Gastrocnemius medialis (tissue), 4 donors: ENCODE measurements around the gene RCAN3.

Source experiments
- POLR2A ChIP-seq, 2 donors: fragments of 450-650 bp; IDR thresholded peaks; one replicate each; pipeline ENCODE4 v1.6.1; 2017; ENCODE audit warnings: antibody characterized with exemption in 2 of 2, mild to moderate bottlenecking in 2 of 2, moderate library complexity in 2 of 2
- TF ChIP-seq, protein P1 (sequence below), 5 experiments: fragments of 450-650 bp in 3 of 5; fragments of 200-600 bp in 2 of 5; sonication (generic) in 2 of 5; IDR thresholded peaks in 4 of 5; conservative IDR thresholded peaks in 1 of 5; 1 replicate in 4 of 5; 2 replicates in 1 of 5; pipeline ENCODE4 v1.5.1; 2016 to 2019; ENCODE audit warnings: antibody characterized with exemption in 5 of 5, mild to moderate bottlenecking in 3 of 5, moderate library complexity in 3 of 5

DNA sequence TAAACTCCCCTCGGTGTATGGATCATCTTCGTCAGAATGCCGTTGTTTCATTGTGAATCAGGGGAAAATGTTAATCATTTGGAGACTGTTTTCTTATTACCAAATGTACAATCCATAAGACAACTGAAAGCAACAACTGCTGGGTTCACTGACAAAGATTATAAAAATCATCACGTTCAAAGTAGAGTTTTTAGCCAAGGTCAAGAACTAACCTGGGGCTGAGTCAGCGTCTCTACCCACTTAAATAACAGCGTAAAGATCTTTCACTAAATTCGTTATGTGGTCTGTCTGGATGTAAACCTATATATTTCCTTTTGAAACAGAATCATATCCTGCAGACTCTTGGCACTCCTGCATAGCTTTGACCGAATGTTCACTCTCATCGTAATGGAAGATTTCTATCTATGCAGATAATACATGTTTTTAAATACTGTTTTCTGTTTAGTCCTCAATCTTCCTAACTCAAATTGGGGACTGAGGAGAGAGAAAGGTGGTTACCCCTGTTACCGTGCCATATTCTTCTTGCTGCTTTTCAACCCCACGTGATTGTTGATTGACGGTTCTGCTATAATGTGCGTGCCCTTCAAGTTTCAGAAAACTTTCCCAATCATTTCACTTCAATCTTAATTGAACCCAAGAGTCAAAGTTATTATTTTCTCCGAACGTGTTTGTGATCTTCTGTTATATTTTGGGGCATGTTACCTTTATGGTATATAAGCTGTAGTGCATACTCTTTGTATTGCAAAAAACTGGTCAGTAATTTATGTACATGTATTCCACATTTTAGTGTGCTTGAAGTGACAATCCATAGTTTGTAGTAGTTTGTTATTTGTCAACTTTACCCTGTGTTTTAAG lies 37.6 kb downstream of the RCAN3 start:
- TF ChIP-seq, protein P1, sequence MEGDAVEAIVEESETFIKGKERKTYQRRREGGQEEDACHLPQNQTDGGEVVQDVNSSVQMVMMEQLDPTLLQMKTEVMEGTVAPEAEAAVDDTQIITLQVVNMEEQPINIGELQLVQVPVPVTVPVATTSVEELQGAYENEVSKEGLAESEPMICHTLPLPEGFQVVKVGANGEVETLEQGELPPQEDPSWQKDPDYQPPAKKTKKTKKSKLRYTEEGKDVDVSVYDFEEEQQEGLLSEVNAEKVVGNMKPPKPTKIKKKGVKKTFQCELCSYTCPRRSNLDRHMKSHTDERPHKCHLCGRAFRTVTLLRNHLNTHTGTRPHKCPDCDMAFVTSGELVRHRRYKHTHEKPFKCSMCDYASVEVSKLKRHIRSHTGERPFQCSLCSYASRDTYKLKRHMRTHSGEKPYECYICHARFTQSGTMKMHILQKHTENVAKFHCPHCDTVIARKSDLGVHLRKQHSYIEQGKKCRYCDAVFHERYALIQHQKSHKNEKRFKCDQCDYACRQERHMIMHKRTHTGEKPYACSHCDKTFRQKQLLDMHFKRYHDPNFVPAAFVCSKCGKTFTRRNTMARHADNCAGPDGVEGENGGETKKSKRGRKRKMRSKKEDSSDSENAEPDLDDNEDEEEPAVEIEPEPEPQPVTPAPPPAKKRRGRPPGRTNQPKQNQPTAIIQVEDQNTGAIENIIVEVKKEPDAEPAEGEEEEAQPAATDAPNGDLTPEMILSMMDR (IDR thresholded peaks at IDR 0.05 in 4 of 5, conservative IDR thresholded peaks at IDR 0.05 in 1 of 5): no peak
- no peak for TF ChIP-seq POLR2A (IDR thresholded peaks at IDR 0.05)
